Adipocyte (in vitro differentiated cells): Measurements from ENCODE around the gene DHCR7.

Experiments used
- DNase-seq: peaks from one replicate; pipeline ENCODE4 v3.0.0-alpha.2; 2015; ENCODE audit warnings: low read depth
- H3K27me3 ChIP-seq: replicated peaks from 2 replicates; pipeline ENCODE4 v1.7.0; 2013; ENCODE audit warnings: mild to moderate bottlenecking, low read length, moderate library complexity; ENCODE audit not compliant: control insufficient read depth, insufficient read depth
- H3K36me3 ChIP-seq: 2 replicates; pipeline ENCODE4 v1.7.0; 2013; ENCODE audit warnings: low read length, mild to moderate bottlenecking, moderate library complexity; ENCODE audit not compliant: control insufficient read depth, insufficient read depth, severe bottlenecking
- H3K4me1 ChIP-seq: 2 replicates; pipeline ENCODE4 v1.7.0; 2013; ENCODE audit warnings: mild to moderate bottlenecking, low read length, moderate library complexity; ENCODE audit not compliant: control insufficient read depth, insufficient read depth
- H3K4me3 ChIP-seq: 2 replicates; pipeline ENCODE4 v1.7.0; 2013; ENCODE audit warnings: mild to moderate bottlenecking, low read length, moderate library complexity
- H3K9ac ChIP-seq: 2 replicates; pipeline ENCODE4 v1.7.0; 2013; ENCODE audit warnings: mild to moderate bottlenecking, low read length, moderate library complexity
- H3K9me3 ChIP-seq: 2 replicates; pipeline ENCODE4 v1.7.0; 2013; ENCODE audit warnings: mild to moderate bottlenecking, low read length, moderate library complexity; ENCODE audit not compliant: control insufficient read depth

Gene DHCR7

DNA sequence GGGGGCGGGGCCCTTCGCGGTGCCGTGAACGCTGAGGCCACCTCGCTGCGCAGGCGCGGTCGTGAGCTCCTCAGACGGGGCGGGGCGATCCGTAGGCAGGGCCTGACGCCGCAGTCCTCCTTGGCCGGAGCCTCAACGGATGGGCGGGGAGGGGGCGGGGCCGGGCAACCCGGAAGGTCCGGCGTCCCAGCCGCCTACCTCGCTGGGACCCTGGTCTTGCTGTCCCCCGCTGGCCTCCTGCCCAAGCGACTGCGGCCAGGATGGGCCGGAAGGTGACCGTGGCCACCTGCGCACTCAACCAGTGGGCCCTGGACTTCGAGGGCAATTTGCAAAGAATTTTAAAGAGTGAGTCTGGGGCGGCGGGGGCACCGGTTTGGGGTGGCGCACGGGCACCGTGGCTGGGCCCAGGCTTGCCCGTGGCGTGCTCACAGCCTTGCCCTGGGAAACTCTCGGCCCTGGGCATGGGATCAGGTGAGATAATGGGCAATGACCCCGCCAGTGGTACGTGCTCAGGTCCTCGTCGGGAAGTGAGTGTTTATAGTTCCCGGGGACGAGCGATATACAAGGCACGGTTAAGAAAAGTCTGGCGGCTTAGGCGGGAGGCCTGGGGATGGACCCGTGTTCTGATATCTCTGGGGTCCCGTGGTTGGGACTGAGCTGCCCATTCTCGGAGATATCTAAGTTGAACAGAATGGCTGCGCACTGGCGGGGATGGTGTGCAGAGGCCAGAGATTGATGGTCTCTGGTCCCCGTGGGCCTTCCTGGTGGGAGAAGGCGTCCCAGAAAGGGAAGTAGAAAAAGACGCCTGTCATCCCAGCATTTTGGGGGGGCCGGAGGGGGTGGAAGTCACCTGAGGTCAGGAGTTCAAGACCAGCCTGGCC lies 5.1 kb upstream of the DHCR7 start, which contains the start of gene NADSYN1:
Gene NADSYN1 (plus strand): TSS at position 167 of the 881 bp plus-strand sequence. CDS start 94 bp downstream, at position 261.
- H3K4me3 ChIP-seq: peak within 1 kb of the TSS; percentile 90
- H3K9me3 ChIP-seq: no peaks in the 10 kb centered on the region
- peaks cover 33% of the 10 kb centered on the region for H3K4me1 ChIP-seq
- H3K36me3 ChIP-seq: peaks cover 35% of the 10 kb centered on the region
- peak within 1 kb of the TSS; percentile 90 for H3K9ac ChIP-seq
- H3K27me3 ChIP-seq: no peaks in the 10 kb centered on the region
- peak; percentile 99 for DNase-seq

DNA sequence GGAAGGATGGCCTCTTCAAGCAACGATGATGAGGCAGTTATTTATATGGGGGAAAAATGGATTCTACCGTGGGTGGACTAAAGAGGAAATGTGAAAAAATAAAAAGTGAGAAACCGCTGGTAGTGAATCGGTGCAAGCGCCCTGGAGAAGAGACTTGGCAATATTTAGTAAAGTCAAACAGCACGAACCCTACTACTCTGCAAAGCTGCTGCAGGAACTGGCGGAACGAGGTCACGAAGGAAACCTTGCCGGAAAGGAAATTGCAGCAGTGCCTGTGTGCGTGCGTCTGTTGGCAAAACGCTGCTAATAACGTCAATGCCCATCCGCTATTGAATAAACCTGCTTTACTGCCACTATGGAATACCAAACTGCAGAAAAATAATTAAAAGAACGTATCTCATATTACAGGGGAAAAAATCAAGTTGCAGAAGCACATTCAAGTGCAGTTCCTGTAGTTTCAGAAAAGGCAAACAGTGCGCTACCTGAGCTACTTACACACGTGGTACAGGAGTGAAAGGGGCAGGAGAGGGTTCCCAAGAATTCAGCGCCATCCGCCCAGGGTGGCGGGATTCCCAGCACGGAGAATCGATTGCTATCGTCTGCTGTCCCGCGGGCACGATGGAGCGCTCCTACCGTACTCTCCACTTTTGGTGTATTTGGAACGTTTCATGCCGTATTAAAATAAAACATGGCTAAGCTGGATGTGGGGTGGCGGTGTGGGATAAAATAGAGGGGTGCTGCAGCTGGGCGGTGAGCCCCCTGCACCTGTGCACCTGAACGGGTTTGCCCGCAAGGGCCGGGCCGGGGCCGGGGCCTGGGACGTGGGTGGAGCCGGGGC lies 4.2 kb upstream of the DHCR7 start:
- DNase-seq: peak; percentile 2
- H3K27me3 ChIP-seq: no peaks in the 10 kb centered on the region
- no peaks in the 10 kb centered on the region for H3K9me3 ChIP-seq
- H3K9ac ChIP-seq: peak overlapping the region; percentile 77
- H3K4me1 ChIP-seq: peaks cover 38% of the 10 kb centered on the region
- H3K36me3 ChIP-seq: peaks cover 27% of the 10 kb centered on the region
- H3K4me3 ChIP-seq: peak overlapping the region; percentile 86

- Histone ChIP-seq H3K36me3 (peaks cover 22% of the 10 kb centered on the region), H3K9ac (peak overlapping the region; percentile 77), H3K4me1 (peaks cover 44% of the 10 kb centered on the region), H3K27me3 (no peaks in the 10 kb centered on the region), H3K4me3 (peak overlapping the region; percentile 86), H3K9me3 (no peaks in the 10 kb centered on the region)
- no peak for DNase-seq
Measured at GRCh38 chr11:71451596-71452198, 3.5 kb upstream of the DHCR7 start.

- H3K27me3 ChIP-seq: no peaks in the 10 kb centered on the region
Measured at GRCh38 chr11:71450939-71451338, 2.7 kb upstream of the DHCR7 start.

GRCh38 chr11:71450507-71450906 lies 2.3 kb upstream of the DHCR7 start:
- H3K9me3 ChIP-seq: peaks cover 8% of the 10 kb centered on the region
- H3K36me3 ChIP-seq: peaks cover 21% of the 10 kb centered on the region
- no peak overlapping the region for H3K4me3 ChIP-seq
- H3K27me3 ChIP-seq: no peaks in the 10 kb centered on the region
- DNase-seq: no peak
- peaks cover 46% of the 10 kb centered on the region for H3K4me1 ChIP-seq
- no peak overlapping the region for H3K9ac ChIP-seq

More at GRCh38 chr11:71450939-71451338, 2.7 kb upstream of the DHCR7 start:
- H3K9me3 ChIP-seq: peaks cover 6% of the 10 kb centered on the region
- H3K9ac ChIP-seq: no peak overlapping the region
- DNase-seq: no peak
- no peak overlapping the region for H3K4me3 ChIP-seq
- H3K4me1 ChIP-seq: peaks cover 46% of the 10 kb centered on the region
- H3K36me3 ChIP-seq: peaks cover 21% of the 10 kb centered on the region

DNA sequence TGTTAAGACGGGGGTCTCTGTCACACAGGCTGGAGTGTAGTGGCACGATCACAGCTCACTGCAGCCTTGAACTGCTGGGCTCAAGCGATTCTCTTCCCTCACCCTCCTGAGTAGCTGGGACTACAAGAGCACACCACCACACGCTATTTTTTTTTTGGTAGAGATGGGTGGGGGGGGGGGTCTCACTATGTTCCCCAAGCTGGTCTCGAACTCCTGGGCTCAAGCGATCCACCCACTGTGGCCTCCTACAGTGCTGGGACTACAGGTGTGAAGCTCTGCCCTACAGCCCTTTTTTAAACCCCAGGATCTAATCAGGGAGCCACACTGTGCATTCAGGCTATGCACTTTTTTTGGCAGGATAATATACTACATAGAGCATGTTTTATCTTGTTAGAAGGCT lies 1.4 kb upstream of the DHCR7 start:
- H3K9ac ChIP-seq: peak overlapping the region; percentile 87
- no peaks in the 10 kb centered on the region for H3K27me3 ChIP-seq
- peak overlapping the region; percentile 93 for H3K4me3 ChIP-seq
- H3K4me1 ChIP-seq: peaks cover 44% of the 10 kb centered on the region
- H3K36me3 ChIP-seq: peaks cover 23% of the 10 kb centered on the region
- no peak for DNase-seq
- H3K9me3 ChIP-seq: peaks cover 8% of the 10 kb centered on the region

GRCh38 chr11:71447791-71448256 lies 369 bp downstream of the DHCR7 start:
- Histone ChIP-seq H3K4me3 (peak overlapping the region; percentile 93), H3K4me1 (peaks cover 34% of the 10 kb centered on the region), H3K36me3 (peaks cover 40% of the 10 kb centered on the region), H3K27me3 (no peaks in the 10 kb centered on the region), H3K9me3 (peaks cover 8% of the 10 kb centered on the region), H3K9ac (peak overlapping the region; percentile 74)
- peak; percentile 48 for DNase-seq

DNA sequence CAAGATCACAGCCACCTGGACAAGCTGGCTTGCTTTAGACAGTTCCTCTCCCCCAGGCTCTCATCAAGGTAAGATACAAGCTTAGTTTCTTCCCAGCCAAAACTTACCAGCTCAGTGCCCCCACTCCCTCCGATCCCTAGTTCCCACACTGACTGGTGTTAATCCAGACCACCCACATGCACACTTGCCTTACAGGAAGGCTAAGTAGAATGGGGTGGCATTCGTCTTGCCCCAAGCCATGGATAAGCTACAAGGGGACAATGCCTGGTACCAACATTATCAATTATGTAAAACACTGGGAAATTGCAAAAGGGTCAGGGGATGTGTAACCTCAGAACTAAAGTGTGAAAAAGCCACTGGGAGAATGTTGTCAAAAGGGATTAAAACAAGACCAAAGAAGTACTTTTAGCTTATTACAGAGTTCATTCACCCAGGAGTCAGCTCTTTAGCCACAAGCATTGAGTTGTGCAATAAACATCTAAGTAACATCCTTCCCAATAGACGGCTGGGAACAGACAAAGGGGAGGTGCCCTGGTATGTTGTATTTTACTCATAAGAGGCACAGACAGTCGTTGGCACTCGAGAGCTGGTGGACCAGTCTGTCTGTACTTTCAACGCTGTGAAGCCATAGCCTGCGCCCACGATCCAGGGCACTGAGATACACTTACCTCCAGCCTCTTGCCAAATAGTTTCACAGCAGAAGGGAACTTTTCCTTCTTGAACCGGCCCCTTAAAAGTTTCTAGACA lies 1.1 kb downstream of the DHCR7 start:
- Histone ChIP-seq H3K27me3 (no peaks in the 10 kb centered on the region), H3K36me3 (peaks cover 46% of the 10 kb centered on the region), H3K9ac (peak overlapping the region; percentile 74), H3K4me3 (peak overlapping the region; percentile 93), H3K4me1 (peaks cover 29% of the 10 kb centered on the region), H3K9me3 (peaks cover 8% of the 10 kb centered on the region)
- peak; percentile 81 for DNase-seq

DNA sequence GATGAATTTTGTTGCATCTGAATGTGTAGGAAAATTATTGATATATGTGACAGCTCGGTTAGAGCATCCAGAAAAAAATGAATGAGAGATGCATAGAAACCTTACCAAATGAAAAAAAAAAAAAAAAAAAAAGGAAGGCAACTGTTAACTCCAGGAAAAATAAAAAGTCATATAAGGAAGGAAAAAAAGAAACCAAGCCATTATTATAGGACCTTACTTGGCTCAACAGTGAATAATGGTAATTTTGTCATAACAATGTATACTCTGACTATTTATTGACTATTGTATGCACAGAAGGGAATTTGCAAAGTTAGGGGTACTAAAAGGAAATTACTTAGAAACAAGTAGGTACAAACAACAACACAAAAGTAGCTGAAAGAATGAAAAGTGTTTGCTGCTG lies 2.0 kb downstream of the DHCR7 start:
- H3K4me3 ChIP-seq: peak overlapping the region; percentile 15
- peaks cover 56% of the 10 kb centered on the region for H3K36me3 ChIP-seq
- peaks cover 8% of the 10 kb centered on the region for H3K9me3 ChIP-seq
- DNase-seq: no peak
- peaks cover 26% of the 10 kb centered on the region for H3K4me1 ChIP-seq
- H3K9ac ChIP-seq: no peak overlapping the region
- no peaks in the 10 kb centered on the region for H3K27me3 ChIP-seq

DNA sequence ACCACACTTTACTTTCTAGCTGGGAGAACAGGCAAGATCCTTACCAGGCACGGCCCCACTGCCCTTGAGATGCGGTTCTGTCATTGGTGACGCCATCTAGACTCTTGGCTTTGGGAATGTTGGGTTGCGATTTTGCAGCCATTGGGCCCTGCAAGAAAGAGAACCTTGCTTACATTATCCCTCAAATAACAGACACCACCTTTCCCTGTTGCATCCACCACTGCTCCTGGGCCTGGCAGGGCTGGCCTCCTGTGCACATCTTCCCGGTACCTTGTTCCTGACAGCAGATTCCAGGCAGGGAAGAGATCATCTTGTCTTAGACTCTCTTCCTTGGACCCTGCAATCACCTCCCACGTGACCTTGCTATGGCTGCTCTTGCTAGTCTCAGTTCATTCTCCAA lies 3.4 kb downstream of the DHCR7 start:
- Histone ChIP-seq H3K4me3 (no peak overlapping the region), H3K9ac (no peak overlapping the region), H3K9me3 (peaks cover 8% of the 10 kb centered on the region), H3K4me1 (peaks cover 26% of the 10 kb centered on the region), H3K36me3 (peaks cover 68% of the 10 kb centered on the region), H3K27me3 (no peaks in the 10 kb centered on the region)
- no peak for DNase-seq
